GM21381 (cell line): ENCODE measurements around the gene PIEZO2.

Experiments used
- ATAC-seq: cut with Tn5 transposase; IDR thresholded peaks from one replicate; pipeline ENCODE4 v1.9.1; 2021; ENCODE audit warnings: mild to moderate bottlenecking, moderate library complexity; ENCODE audit not compliant: unreplicated experiment

PIEZO2 gene

DNA sequence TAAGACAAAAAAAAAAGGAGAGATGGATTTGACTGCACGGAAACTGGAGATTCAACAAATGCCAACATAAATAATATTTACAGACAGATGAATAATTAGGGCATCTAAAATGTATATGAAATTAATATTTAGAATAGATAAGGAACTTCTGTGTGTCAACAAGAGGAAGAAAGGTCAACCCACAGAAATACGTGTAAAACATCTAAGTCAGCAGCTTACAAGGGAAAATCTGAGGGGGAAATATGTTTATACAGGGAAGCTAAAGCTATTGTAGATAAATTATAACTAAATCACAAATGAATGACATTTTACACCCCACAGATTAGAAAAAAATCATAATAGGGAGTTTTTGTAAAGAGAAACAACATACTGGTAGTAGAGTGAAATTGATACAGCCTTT is 159.9 kb downstream of the PIEZO2 start:
- no peak for ATAC-seq

DNA sequence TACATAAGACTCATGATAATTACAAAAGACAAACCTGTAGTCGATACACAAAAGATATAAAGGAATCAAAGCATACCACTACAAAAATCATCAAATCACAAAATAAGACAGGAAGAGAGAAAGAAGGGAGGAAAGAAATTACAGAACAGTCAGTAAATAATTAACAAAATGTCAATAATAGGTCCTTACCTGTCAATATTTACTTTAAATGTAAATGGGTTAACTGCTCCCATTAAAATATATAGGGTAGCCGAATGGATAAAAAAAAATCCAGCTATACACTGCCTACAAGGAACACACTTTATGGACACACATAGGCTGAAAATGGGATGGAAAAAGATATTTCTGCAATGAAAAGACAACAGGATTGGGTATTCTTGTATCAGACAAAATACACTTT is 163.7 kb downstream of the PIEZO2 start:
- no peak for ATAC-seq

DNA sequence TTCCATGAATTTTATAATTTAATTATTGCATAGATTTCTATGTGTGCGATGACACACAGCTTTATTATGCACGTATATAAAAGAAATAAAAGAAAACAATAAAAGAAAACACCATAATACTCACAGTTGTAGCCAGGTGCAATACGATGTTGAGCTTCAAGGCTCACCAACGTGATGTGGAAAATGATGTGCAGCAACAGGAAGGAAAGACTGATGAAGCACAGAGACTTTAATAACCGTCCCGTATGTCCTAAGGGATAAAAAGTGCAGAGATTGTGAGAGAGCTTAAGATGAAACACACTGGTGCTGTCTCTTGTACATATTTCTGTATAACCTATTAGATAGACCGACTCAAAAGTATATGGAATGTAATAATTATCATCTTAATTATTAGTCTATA is 170.0 kb downstream of the PIEZO2 start:
- ATAC-seq = no peak

DNA sequence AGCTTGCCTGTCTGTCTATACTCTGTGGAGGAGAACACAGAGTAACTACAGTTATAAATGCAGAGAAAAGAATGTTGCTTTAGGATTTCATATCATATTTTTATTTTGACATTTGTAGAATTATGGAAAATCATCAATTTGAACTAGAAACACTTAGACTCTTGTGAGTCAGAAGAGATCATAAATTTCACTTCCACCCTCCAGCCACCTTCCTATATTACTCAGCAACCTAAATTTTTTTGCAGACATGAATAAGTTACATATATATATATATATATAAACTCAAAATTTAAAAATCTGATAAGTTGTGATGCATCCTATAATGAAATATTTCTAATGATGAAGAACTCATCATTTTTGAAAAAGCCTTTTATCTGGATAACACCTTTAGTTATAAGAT is 172.3 kb downstream of the PIEZO2 start:
- ATAC-seq = no peak

DNA sequence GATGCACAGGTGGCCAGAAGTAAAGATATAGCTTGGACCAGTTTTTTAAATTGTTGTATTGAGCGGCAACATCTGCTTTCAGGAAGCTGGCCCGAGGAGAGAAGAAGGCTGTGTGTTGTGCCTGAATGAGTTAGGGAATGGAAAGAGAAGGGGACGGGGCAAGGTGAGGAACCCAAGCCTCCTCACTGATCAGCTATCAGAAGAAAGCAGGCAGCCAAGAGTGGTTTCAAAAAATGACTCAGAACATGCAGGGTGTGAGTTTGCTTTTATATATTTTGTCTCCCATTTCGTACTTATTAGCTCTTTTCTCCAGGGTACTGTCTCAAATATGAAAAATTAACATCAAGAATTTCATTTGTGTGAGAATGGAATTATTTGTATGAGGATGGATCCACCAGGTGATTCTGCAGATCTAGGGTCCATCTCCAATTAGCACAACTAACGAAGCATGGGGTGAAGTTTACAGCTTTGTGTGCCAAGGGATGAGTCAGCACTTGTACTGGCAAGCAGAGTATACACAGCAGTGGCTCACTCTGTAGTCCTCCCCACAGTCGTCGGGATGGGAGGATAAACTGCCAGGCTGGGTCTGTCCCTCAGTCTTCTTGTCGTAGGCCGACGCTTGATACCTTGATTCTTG is 175.7 kb downstream of the PIEZO2 start:
- no peak for ATAC-seq

DNA sequence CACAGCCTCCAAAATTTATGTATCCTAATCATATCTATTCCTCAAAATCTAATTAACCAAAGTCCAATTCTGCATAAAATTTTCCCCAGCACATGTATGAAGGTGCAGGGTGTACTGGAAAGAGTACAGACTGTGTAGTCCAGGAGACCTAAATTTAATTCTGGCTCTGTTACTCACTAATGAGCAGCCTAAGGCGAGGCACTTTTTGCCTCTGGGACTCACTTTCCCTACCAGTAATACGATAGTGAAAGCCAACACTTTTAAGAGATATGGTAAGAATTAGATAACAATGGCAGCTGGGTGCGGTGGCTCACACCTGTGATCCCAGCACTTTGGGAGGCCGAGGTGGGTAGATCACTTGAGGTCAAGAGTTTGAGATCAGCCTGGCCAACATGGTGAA is 177.7 kb downstream of the PIEZO2 start:
- ATAC-seq = no peak

DNA sequence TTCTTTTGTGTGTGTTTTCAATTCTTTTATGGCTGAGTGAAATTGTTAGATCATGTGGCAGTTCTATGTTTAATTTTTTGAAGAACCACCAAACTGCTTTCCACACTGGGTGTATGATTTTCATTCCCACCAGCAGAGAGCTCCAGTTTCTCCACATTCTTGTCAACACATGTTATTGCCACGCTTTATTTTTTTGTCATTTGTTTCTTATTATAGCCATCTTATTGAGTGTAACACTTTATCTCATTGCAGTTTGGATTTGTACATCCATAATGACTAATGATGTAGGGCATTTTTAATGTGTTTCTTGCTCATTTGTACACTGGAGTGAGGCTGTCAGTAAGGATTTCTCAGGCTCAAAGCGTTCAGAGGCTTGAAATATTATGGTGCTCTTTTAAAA is 184.2 kb downstream of the PIEZO2 start:
- ATAC-seq = no peak

GRCh38 chr18:10953672-10954071 is 195.7 kb downstream of the PIEZO2 start:
- no peak for ATAC-seq

DNA sequence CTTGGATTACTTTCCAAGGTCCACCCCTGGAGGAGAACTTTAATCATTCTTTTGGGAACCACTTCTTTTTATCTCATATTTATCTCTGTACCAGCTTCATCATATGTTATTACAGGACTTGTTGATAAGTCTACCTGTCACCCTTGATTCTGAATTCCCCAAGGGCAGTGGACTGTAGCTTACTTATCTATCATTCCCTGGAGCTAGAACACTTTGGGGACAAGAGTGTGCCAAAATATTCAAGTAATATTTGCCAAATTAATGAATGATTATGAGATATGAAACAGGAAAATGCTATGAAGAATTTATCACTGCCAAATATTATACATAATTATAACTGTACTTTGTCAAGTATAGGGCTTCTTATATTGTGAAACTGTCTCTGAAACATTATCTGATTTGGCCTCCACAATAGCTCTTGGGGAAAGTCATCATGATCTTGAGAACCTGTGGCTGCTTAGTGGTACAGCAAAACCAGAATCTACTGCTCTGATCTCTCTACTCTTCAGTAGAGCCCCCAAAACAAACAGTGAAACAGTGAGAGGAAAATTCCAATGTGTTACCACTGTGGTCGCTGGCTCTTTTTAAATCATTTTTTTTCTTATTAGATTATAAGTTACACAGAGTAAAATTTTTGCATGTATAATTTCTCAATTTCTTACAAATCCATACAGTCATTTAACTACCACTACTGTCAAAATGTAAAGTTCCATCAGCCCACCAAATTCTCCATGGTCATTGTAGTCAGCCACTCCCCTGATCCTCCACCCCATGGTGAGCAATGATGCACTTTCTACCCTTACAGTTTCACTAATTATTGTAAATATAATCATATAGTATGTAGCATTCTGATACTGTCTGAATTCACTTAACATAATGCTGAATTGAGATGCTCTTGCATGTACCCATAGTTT is 197.5 kb downstream of the PIEZO2 start:
- peak; percentile 21 for ATAC-seq

GRCh38 chr18:10950876-10951630 is 198.3 kb downstream of the PIEZO2 start:
- peak; percentile 46 for ATAC-seq

DNA sequence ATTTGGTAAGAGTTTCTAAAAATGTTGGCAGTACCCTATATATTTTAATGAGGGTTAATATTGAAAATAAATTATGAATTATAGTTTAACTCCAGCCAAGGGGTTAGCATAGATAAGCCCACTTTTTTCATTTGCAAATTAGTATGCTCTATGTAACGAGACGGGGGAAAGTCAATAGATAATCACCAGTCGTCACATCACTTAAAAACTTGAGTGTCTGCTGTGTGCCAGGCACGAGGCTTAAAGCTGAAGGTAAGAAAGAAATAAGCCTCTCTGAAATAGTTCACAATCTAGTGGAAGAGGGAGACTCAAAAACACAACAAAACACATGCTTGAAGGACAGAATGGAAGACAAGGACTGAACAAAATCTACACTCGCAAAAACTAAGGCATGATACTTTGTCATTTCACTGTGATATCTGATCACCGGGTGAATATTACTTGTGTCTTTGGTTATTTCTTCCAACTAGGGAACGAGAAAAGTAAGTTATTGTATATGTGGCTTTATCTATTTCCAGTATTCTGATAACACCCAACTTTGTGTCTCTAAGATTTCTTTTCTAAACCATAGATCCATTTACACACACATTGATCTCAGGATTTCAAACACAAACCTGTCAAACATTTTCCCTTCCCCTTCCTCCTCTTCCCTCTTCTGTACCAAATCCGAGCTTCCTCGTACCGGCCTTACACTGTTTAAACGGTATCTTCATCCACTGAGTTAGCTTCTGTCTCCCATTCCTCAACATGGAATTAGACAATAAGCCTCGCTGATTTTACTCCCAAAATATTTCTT is 199.1 kb downstream of the PIEZO2 start:
- ATAC-seq = no peak

GRCh38 chr18:10949655-10950054 is 199.7 kb downstream of the PIEZO2 start:
- no peak for ATAC-seq

- ATAC-seq = no peak
These were observed 200.9 kb downstream of the PIEZO2 start for GRCh38 chr18:10948421-10948820.

DNA sequence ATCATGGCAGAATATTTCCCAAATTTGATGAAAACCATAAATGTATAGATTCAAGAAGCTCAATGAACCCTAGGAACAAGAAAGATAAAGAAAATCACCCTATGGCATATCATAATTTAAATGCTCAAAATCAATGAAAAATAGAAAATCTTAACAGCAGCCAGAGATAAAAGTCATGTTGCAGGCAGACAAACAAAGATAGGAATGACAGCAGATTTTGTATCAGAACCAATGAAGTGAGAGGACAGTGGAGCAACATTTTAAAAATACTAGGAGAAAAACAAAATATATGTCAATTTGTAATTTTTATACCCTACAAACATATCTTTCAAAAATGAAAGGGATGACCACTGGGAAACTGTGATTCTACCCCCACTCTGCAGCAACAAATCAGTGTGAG is 203.3 kb downstream of the PIEZO2 start:
- no peak for ATAC-seq

- ATAC-seq = no peak
These were observed 206.4 kb downstream of the PIEZO2 start for GRCh38 chr18:10942998-10943397.

DNA sequence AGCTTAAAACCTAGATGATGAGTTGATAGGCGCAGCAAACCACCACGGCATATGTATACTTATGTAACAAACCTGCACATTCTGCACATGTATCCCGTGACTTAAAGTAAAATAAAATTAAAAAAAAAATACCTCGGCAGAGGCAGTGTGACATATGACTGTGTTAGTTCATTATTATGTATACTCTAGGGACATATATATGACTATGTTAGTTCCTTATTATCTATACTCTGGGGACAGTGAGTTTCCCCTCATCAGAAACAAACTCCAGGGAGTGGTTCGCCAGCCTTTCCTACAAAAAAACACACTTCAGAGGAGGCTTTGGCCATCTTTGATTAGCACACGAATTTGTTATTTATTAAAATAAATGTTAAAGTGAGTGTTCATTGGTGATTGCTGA is 209.5 kb downstream of the PIEZO2 start:
- ATAC-seq = no peak

GRCh38 chr18:10937743-10938640 is 211.4 kb downstream of the PIEZO2 start:
- no peak for ATAC-seq

DNA sequence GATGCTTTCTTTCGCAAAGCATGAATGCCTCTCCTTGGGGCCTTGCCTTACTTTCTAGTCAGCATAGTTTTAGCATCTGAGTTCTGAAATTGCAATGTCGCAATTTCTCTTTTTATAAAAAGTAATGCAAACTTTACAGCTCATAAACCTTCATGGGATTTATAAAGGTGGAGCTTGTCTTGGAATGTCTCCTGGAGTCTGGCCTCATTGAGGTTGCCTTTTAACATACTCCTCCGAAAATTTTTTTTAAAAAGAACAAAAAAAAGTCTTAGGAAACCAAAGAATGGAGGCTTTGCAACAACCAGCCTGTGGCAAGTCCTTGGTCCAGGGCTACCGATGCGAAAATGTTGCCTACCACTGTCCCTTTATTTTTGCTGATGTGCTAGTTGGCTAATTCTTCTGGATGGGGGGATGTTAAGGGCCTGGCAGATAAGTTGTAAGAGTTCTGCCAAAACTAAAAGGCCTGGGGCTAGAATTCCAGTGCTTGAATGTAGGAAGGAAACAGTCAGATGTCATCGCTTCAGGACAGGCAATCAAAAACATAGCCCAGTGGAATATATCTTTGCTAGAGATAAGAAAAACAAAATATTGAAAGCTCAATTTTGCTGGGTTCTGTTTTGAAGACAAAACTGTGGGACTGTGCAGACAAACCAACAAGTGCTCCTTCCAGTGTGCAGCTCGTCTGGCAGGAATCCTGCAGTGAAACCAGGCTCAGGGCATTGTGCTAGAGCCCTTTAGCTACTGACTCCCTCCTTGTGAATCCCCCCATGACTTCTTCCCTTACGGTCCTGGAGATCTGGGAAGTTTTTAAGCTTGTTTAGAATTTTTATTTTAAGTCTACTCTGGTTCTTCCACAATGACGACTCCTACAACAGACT is 213.0 kb downstream of the PIEZO2 start:
- ATAC-seq = no peak

- ATAC-seq = no peak
These were observed 213.8 kb downstream of the PIEZO2 start for GRCh38 chr18:10935588-10935987.
